Left ventricle myocardium superior (tissue), 1 donor: ENCODE measurements around the gene CDCA4. TPM values are rescaled to one million over a fixed set of nuclear protein-coding genes. Genes with fewer than 3 reads are reported as not detected.

ENCODE experiments used
- ATAC-seq: fragments of 200-7000 bp; cut with Tn5 transposase; one replicate; pipeline ENCODE4 v1.9.1; 2020; ENCODE audit warnings: mild to moderate bottlenecking, moderate library complexity
- DNase-seq: peaks from one replicate; pipeline ENCODE4 v3.0.0-alpha.2; 2020
- intact Hi-C: fragments of 100-400 bp; cut with micrococcal nuclease; formaldehyde crosslinking; loops from one replicate; pipeline ENCODE4 v1.11.0; 2022
- total RNA-seq: library from RNA; stranded (reverse); fragmentation: NEBNext Ultra II Directional; extraction: Animal tissue kit (Norgen Biotek cat#: 25700); gene quantifications from one replicate; pipeline ENCODE4 v1.2.1, GENCODE V29; 2021
- donor health status: DM: no; HTN: yes; CAD: no; lungs with severe emphysema.

CDCA4 gene
- total RNA-seq, 1 donor from 2014 or later: 1.9 TPM

GRCh38 chr14:105005329-105005928 is 15.5 kb downstream of the CDCA4 start:
- no peak for ATAC-seq
- intact Hi-C loops: no loop called here

GRCh38 chr14:104999361-104999760 is 21.5 kb downstream of the CDCA4 start:
- intact Hi-C loops: no loop called here
- ATAC-seq: no peak
- DNase-seq: peak; percentile 12

More at GRCh38 chr14:105005329-105005928, 15.5 kb downstream of the CDCA4 start:
- DNase-seq: no peak

GRCh38 chr14:104998801-104999200 is 22.1 kb downstream of the CDCA4 start:
- no peak for ATAC-seq
- peak; percentile 13 for DNase-seq

GRCh38 chr14:104996483-104996882 is 24.4 kb downstream of the CDCA4 start:
- ATAC-seq (no peak), DNase-seq (no peak)

More at GRCh38 chr14:104998801-104999200, 22.1 kb downstream of the CDCA4 start:
- intact Hi-C loops: no loop called here

GRCh38 chr14:104996032-104996431 is 24.9 kb downstream of the CDCA4 start:
- no peak for DNase-seq
- ATAC-seq: no peak
- intact Hi-C loops: no loop called here

More at GRCh38 chr14:104996483-104996882, 24.4 kb downstream of the CDCA4 start:
- intact Hi-C loops: no loop called here

- intact Hi-C loops: no loop called here
- DNase-seq (no peak), ATAC-seq (no peak)
Observed at GRCh38 chr14:104994978-104995377, 25.9 kb downstream of the CDCA4 start.

- DNase-seq (no peak), ATAC-seq (no peak)
- intact Hi-C loops: no loop called here
Observed at GRCh38 chr14:104993808-104994591, 26.9 kb downstream of the CDCA4 start.

GRCh38 chr14:104993306-104993705 is 27.6 kb downstream of the CDCA4 start:
- no peak for DNase-seq
- no peak for ATAC-seq
- intact Hi-C loops: no loop called here

- intact Hi-C loops: no loop called here
- ATAC-seq (no peak), DNase-seq (no peak)
Observed at GRCh38 chr14:104992501-104992900, 28.4 kb downstream of the CDCA4 start.

GRCh38 chr14:104991896-104992230 is 29.0 kb downstream of the CDCA4 start:
- DNase-seq: no peak
- intact Hi-C loops: no loop called here
- no peak for ATAC-seq

GRCh38 chr14:104989951-104990303 is 31.0 kb downstream of the CDCA4 start:
- intact Hi-C loops: no loop called here
- ATAC-seq (no peak), DNase-seq (no peak)

GRCh38 chr14:104989236-104989950 is 31.5 kb downstream of the CDCA4 start:
- intact Hi-C loops: no loop called here
- ATAC-seq (no peak), DNase-seq (no peak)

- DNase-seq (peak; percentile 25), ATAC-seq (no peak)
- intact Hi-C loops: no loop called here
Observed at GRCh38 chr14:104986487-104987164, 34.3 kb downstream of the CDCA4 start.

- peak; percentile 97 for ATAC-seq
- intact Hi-C loops: no loop called here
- peak; percentile 95 for DNase-seq
Observed at GRCh38 chr14:104985675-104986486, 35.0 kb downstream of the CDCA4 start, which contains the start of gene CLBA1. CLBA1 (plus strand) TSS chr14:104985788; CDS start chr14:104986432, 644 bp downstream.

- peak; percentile 23 for DNase-seq
- no peak for ATAC-seq
- intact Hi-C loops: no loop called here
Observed at GRCh38 chr14:104984056-104984894, 36.6 kb downstream of the CDCA4 start.

- intact Hi-C loops: no loop called here
- DNase-seq (no peak), ATAC-seq (no peak)
Observed at GRCh38 chr14:104983231-104983721, 37.6 kb downstream of the CDCA4 start.

GRCh38 chr14:104982548-104983230 is 38.2 kb downstream of the CDCA4 start:
- DNase-seq: no peak
- intact Hi-C loops: no loop called here
- no peak for ATAC-seq
